ENCODE results near the gene RAB7A.

GRCh38 chr3:128782282-128783146, 56.5 kb downstream of the RAB7A start:
- TF ChIP-seq, protein P1, sequence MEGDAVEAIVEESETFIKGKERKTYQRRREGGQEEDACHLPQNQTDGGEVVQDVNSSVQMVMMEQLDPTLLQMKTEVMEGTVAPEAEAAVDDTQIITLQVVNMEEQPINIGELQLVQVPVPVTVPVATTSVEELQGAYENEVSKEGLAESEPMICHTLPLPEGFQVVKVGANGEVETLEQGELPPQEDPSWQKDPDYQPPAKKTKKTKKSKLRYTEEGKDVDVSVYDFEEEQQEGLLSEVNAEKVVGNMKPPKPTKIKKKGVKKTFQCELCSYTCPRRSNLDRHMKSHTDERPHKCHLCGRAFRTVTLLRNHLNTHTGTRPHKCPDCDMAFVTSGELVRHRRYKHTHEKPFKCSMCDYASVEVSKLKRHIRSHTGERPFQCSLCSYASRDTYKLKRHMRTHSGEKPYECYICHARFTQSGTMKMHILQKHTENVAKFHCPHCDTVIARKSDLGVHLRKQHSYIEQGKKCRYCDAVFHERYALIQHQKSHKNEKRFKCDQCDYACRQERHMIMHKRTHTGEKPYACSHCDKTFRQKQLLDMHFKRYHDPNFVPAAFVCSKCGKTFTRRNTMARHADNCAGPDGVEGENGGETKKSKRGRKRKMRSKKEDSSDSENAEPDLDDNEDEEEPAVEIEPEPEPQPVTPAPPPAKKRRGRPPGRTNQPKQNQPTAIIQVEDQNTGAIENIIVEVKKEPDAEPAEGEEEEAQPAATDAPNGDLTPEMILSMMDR (IDR thresholded peaks at IDR 0.05) = no peak
- no peak for TF ChIP-seq POLR2A (IDR thresholded peaks at IDR 0.05)
